Stimulated activated CD4-positive, alpha-beta T cell treated with anti-CD3 and anti-CD28 coated beads, Interleukin-4, amount 100 ng/mL, for 48 hours (primary cell): ENCODE data around the gene NBPF15.
"Not testable (repeated sequence)": the region's sequence is repeated elsewhere in the genome, so short reads cannot be mapped to it uniquely, and the experiment has no call there.

Experiments used
- DNase-seq, 2 donors: peaks; one replicate each; pipeline ENCODE4 v3.0.0-alpha.2; 2020; ENCODE audit warnings: low read depth in 2 of 2

The NBPF15 gene

GRCh38 chr1:144461136-144461759, at the start of gene NBPF15:
TSS of gene NBPF15 (minus strand) at chr1:144461669. CDS start at chr1:144440003, 21,666 bp downstream.
- DNase-seq = peak; percentile 62 to 63

DNA sequence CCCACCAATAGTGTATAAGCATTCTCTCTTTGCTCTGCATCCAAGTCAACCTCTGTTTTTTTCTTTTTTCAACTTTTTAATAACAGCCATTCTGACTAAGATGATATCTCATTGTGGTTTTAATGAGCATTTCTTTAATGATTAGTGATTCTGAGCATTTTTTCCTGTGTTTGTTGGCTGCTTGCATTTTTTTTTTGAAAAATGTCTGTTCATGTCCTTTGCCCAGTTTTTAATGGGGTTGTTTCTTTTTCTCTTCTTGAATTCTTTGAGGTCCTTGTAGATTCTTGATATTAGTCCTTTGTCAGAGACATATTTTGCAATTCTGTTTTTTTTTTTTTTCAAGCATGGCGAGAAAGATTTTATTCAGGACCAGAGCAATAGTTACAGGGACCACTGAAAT, 35.0 kb upstream of the NBPF15 start:
- DNase-seq = not testable (repeated sequence)

DNA sequence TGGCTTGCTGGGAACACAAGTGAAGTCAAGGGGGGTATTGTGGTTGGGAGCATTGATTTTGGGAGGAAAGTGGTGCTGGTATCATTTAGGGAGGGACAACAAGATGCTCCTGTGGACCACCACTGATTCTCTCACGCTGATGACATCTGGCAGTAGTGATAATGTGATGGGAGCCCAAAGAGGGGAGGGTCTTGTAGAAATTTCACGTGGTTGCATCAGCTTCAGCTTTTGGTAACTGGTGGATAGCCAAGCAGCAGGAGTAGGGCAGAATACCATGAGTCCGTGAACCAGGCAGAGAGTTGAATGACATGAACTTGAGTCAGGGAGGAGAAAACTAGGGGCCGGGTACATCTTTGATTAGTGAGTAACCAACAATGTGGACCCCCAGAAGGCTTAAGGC, 32.7 kb upstream of the NBPF15 start:
- DNase-seq = not testable (repeated sequence)

GRCh38 chr1:144490394-144490793, 28.9 kb upstream of the NBPF15 start:
- not testable (repeated sequence) for DNase-seq

GRCh38 chr1:144487002-144487401, 25.5 kb upstream of the NBPF15 start:
- not testable (repeated sequence) for DNase-seq

- DNase-seq = not testable (repeated sequence)
Observed at GRCh38 chr1:144485048-144485993, 23.9 kb upstream of the NBPF15 start.

GRCh38 chr1:144473897-144474296, 12.4 kb upstream of the NBPF15 start:
- DNase-seq = not testable (repeated sequence)

GRCh38 chr1:144471434-144471833, 10.0 kb upstream of the NBPF15 start:
- not testable (repeated sequence) for DNase-seq

DNA sequence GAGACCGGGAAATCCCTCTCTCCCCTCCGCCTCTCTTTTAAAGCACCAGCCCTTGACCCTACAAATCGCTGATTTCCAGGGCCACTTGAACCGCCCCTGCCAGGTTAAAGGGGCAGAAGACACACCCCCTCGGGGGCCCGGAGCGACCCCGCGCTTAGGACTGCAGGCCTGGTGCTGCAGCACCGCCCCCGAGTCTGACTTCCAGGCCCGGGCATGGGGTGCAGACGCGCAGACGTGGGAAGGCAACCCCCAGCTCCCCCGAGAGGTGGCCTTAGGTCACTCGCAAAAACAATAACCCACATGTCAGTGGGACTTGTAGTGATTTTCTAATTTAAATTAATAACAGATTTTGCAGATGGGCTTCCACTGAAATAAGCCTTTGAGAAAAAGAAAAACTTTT, 309 bp upstream of the NBPF15 start:
- DNase-seq = not testable (repeated sequence)

DNA sequence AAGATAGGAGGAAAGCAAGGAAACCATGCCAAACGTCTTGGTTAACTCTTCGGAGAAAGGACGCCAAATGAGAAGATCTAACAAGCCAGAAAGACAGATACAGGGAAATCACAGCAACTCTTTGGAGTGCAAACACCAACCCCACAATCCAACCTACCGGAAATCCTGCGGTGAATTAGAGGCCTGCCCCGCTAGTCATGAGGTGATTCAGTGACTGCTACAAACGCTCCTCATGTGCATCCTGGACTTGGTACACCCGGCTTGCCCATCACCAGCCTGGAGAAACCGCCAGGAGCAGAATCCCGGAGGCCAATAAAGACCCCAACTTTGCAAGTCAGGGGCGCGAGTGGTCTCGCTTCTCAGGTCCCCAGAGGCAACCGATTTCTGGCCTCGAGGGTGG, 783 bp downstream of the NBPF15 start:
- peak in 1 of 2 donors; percentile 2 for DNase-seq

GRCh38 chr1:144442402-144442801, 19.1 kb downstream of the NBPF15 start:
- DNase-seq = not testable (repeated sequence)

DNA sequence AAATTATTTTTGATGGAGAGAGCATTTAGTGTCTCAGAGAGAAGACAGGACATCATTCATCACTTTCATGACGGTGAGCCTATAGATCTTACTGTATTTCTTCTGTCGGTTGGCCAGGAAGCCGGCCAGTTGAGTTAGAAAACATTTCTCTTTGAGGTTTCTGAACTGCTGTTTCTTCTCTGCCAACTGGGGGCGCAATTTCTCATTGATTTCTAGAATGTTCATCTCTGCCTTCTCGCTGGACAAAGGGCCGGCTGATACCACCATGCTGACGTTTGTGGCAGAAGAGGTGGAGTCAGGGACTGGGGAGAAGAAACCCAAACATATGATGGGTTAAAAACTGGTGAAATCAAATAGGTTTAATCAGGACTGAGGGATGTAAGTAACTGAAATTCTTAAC, 21.7 kb downstream of the NBPF15 start:
- DNase-seq = peak in 1 of 2 donors; percentile 2

DNA sequence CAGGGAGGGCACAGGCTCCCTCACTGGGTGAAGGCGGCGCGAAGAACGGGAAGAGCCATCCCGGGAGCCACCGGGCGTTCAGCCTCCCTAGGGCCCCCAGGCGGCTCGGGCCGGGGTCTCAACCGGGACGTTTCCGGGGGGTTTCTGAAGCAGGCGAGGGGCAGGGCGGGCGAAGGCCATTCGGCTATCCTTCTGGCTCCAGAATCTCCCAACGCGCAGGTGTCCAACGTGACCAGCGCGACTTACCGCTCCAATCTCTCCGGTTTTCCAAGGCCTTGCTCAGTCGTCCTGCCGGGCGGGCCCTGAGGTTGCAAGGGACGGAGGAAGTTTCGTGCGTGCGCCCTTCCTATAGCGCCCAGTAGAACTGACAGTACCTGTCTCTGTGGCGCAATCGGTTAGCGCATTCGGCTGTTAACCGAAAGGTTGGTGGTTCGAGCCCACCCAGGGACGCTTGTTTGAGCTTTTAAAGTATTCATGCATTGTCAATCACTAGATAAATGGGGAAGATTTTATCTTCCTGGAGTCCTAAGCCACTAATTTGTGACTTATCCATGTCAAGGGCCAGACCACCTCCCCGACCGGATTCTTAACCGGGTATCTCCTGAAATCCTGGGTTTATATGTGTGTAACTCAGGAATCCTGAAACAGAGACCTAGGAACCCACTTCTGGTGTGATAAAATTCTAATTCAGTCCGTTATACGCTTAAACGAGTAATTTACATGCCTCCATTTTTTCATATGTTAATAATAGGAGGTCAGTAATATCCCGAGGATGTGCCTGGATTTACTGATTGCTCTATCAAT, 42.4 kb downstream of the NBPF15 start:
- peak; percentile 49 to 61 for DNase-seq

DNA sequence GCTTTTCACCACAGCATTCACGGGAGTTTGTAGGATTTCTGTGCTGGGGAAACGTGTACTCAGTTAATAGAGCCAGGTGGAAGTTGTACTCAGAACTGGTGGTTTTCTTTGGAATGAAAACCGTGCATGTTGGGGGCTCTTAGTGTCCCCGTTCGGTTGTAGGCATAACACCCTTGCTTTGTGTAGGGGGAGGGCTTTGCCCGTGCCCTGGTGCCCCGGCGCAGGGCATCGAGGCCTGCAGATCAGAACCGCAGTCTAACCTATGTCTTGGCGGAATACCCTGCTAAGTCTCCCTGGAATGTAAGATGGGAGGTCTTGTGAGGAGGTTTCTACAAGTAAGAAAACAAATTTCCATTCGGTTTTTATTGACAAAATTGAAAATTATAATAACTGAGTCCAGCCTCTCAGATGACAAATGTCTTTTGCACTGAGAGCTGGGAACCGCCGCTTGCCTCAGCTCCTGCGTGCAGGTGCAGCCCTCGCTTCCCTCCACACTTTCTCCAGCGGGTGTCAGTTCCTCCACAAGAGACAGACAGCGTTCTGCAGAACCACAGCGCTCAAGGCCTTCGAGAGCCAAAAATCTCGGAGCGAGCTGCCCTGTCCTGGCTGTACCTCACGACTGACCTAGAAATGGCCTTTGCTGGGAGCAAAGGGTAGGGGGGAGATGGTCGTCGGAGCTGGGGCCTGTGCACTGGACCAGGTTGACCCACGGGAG, 47.9 kb downstream of the NBPF15 start:
- DNase-seq = not testable (repeated sequence)

GRCh38 chr1:144412491-144413403, 48.7 kb downstream of the NBPF15 start:
- DNase-seq = peak; percentile 79 to 86

DNA sequence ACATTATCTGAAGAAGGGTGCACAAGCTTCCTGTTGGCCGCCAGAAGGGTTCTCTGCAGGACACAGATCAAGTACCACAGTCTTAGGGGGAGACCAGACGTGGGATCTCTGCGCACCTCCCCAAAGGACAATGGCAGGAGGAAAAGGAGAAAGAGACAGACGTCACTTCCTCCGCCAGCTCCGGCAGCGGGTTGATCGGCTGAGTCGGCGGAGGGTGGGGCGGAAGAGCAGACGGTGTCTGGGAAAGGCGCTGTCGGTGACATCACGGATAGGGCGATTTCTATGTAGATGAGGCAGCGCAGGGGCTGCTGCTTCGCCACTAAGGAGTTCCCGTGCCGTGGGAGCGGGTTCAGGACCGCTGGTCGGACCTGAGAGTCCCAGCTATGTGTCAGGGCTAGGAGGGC, 49.4 kb downstream of the NBPF15 start:
- DNase-seq = peak; percentile 47 to 69

DNA sequence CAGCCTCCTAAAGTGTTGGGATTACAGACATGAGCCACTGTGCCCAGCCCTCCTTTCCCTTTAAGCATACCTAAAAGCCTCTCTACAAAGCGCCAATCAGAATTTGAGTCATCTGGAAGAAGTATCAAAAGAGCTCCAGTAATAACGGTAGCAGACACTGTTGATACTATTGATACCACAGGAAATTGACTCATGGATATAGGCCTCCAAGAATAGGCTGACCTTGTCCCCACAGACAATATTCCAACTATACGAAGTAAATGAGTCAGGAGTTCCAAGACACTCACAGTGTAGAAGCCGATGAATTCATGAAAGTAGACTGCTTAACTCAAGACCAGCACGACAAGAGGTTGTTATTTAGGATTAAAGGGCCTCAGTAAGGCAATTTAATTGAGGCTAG, 58.7 kb downstream of the NBPF15 start:
- DNase-seq = not testable (repeated sequence)

- DNase-seq = not testable (repeated sequence)
Observed at GRCh38 chr1:144371651-144372050, 89.8 kb downstream of the NBPF15 start.
